Brain pericyte (primary cell): Measurements from ENCODE around the gene SLC4A3.

Experiments
- DNase-seq: peaks from one replicate; pipeline ENCODE4 v3.0.0-alpha.2; 2012; ENCODE audit warnings: low read depth, low spot score

SLC4A3 gene

DNA sequence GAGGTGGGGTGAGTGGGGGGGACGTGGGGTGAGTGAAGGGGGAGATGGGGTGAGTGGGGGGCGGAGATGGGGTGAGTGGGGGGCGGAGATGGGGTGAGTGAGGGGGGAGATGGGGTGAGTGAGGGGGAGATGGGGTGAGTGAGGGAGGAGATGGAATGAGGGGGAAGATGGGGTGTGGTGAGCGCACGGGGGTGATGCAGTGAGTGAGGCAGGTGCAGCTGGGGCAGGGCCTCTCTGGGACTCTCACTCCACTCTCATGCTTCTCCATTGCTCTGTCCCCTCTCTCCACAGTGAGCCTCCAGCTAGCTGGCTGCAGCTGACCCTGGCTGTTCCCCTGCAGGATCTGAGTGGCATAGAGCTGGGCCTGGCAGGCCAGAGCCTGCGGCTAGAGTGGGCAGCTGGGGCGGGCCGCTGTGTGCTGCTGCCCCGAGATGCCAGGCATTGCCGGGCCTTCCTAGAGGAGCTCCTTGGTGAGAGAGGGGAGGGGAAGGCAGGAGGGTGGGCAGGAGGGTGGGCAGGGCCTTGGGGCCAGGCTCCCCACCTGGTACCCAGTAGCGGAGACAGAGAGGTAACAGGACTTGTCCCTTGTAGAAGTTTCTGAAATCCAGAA, 13.9 kb upstream of the SLC4A3 start:
- no peak for DNase-seq

DNA sequence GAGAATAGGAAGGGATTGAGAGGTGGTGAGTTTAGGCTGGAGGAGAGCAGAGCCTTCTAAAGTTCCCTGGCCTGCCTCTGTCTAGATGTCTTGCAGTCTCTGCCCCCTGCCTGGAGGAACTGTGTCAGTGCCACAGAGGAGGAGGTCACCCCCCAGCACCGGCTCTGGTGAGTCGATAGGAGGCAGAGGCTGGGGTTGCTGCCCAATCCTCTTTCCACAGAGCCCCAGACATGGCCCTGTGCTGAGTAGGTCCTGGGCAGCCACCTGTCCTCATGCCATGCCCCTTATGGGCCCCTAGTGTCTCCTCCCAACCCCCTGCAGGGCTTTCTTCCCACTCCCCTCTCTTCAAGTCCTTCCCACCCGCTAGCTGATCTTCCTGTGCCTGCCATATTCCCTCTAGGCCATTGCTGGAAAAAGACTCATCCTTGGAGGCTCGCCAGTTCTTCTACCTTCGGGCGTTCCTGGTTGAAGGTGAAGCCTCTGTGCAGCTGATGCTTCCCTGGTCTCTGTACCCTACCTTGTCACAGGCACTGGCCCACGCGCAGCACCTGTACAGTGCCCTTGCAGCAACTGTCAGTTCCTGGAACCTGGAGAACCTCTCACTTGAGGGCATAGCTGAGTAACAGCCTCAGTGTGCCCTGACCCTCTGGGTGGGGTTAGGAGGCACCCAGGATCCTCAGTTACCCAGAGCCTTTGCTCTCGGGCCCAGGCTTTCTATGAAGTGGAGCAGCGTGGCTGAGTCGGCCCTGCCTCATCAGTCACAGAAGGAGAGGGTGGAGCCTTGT, 13.2 kb upstream of the SLC4A3 start:
- no peak for DNase-seq

DNA sequence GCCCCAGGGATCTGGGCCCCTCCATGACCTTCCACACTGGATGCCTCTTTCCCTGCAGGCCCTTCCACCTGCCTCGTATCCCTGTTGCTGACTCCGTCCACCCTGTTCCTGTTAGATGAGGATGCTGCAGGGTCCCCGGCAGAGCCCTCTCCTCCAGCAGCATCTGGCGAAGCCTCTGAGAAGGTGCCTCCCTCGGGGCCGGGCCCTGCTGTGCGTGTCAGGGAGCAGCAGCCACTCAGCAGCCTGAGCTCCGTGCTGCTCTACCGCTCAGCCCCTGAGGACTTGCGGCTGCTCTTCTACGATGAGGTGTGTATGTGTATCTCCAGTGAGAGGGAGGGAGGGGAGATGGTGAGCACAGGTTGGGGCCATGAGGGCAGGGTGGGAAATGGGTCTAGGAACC, 12.4 kb upstream of the SLC4A3 start:
- no peak for DNase-seq

DNA sequence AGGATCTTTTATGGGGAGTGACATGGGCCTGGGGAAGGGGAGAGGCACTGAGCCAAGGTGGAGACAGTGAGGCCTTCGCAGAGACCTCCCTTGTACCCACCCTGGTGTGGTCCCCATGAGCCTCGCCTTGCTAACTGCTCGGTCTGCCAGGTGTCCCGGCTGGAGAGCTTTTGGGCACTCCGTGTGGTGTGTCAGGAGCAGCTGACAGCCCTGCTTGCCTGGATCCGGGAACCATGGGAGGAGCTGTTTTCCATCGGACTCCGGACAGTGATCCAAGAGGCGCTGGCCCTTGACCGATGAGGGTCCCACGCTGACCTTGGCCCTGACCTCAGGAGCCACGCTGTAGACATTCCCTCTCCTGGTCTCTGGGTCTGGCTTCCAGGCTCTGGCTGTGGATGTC, 11.5 kb upstream of the SLC4A3 start:
- no peak for DNase-seq

DNA sequence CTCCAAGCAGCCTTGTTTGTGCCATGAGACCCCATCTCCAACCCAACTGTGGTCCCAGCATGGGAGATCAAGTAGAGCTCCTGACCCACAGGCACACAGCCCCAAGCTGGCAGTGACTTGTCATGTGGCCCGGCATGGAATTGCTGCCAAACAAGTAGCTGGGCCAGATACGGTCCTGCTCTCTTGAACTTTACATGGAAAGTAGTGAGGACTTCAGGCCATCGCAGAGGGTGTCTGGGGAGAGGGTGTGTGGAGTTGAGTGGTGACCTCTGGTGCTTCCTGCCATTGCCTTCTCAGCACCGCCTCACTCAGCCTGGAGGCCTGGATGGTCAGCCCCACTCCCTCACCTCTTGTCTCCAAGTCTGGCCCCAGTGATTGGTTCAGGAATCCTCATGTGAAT, 10.9 kb upstream of the SLC4A3 start:
- no peak for DNase-seq

DNA sequence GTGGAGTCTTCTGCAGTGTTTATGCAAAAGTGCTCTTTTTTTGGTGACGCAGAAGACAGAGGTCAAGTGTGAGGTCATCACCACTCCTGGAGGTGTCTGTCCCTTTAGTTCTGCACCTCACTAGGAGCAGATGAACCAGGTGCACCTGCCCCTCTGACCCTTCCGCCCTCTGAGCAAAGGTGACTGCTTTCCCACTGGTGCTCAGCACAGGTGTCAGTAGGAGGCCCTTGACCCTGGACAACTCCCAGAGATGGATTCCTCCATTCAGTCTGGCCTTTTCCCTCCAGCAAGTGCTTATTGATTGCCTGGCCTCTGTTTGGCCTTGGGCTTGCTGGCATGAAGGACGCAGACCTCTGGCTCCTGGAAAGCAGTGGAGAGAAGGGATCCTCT, 8.7 kb upstream of the SLC4A3 start:
- DNase-seq = no peak

DNA sequence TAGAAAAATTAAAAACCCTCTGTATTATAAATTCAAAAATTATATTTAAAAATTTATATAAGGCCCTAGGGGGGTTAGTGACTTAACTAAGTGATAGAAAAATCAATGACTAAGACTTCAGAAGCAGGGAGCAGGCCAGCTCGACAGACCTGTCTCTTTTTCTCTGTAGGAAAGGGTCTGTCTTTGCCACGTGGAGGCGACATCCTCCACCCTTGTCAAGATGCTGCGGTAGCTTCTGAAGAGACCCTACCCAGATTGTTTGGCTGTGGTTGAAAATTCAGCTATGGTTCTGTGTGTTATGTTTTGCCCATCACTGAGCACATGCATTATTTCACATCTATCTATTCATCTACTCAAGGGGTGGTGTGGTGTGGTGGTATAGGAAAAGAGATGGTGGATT, 8.2 kb upstream of the SLC4A3 start:
- DNase-seq = no peak

DNA sequence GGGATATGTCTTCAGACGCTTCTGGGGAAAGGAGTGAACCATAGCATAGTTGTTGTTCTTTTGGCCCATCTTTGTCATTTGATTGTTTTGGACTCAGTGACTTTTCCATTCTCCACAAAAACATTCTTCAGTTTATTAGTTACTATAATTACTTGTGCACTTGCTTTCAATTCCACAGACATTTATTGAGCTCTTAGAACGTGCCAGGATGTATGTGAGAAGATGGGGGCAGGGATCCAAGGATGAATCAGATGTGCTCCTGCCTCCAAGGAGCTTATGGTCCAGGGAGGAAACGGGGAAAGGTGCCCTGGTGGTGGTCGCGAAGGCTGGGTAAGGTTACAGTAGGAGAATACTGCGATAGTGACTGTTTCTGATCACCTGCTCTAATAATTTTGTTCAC, 6.9 kb upstream of the SLC4A3 start:
- no peak for DNase-seq

DNA sequence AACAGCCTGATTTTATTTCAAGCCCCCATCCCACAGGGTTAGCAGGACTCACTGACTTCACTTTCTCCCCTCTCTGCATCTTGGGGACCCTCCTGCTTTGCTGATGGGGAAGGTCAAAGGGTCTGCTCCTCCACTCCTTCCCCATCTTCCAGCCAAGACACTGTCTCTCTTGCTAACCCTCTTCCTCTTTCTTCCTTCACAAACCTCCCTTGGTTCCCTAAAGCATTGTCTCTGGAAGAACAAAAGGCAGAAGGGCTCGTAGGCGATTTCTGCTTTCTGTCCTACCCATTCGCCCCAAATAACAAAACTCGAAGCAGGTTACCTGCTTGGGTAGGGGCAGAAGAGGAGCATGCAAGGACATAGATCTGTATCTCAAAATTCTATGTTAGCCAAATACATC, 5.5 kb upstream of the SLC4A3 start:
- DNase-seq = no peak

DNA sequence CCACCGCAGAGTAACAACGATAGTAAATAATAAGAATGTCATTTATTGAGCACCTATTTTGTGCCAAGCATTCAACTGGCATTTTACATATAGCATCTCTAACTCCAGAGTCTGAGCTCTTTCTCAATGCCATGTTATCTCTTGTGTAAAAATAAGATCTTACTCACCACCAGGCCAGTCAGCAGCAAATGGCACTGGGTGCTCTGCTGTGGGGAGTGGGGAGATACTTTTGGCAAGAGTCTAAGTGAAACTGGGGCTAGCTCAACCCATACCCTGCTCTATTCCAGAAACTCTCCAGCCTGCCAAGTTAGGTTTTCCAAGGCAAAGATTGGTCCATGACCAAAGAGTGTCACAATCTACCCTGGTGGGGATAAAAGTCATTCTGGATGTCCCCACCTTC, 5.0 kb upstream of the SLC4A3 start:
- no peak for DNase-seq

DNA sequence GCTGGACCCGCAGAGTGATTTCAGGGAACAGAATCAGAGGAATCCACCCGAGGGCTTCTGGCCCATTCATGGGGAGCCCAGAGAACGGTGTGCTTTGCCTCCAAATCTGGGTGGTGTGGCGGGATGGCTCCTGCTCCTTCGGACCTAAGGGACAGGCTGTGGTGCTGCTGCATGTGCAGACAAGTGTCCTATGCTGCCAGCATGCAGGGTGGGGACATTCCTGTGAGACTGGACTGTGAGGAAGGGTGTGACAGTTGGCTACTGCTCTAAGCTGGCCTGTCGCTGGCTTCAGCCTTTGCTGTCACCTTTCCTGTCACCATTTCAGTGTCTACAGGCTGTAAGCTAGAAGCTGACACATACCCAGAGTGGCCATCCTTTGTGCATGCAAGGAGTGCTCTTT, 2.9 kb upstream of the SLC4A3 start:
- DNase-seq = no peak

DNA sequence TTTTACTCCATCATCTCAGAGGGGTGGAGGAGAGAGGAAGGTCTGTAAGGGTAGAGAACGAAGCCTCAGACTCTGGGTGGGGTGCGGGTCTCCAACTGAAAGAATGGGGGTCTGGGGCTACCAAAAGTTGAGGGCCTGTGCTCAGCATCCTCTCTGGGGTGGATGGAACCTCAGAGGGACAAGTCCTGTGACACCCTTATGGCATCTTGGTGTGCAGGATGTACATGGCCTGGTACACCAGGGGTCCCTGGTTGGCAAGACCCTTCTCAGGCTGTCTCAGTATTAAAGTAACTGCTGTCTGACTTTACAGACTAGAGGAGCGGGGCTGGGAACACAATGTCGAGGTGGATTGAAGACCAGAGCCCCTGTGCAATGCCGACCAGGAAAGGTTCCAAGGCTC, 2.3 kb upstream of the SLC4A3 start:
- DNase-seq = no peak

DNA sequence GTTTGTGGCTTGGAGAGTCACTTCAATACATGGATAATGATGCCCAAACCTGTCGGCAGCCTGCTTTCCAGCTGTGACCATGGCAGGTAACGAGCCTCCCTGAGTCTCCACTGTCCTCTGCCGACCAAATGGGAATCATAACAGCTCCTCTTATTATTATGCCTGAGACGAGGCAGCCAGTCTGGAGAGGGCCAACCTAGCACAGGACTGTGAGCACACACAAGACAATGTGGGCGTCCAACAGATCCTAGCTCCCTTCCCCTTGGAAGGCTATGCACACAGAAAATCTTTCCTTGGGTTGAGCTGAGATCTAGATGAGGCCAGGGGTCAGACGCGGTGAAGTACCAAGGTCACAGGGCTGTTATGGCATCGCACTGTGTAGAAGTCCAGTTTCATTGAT, 890 bp upstream of the SLC4A3 start:
- DNase-seq = no peak

DNA sequence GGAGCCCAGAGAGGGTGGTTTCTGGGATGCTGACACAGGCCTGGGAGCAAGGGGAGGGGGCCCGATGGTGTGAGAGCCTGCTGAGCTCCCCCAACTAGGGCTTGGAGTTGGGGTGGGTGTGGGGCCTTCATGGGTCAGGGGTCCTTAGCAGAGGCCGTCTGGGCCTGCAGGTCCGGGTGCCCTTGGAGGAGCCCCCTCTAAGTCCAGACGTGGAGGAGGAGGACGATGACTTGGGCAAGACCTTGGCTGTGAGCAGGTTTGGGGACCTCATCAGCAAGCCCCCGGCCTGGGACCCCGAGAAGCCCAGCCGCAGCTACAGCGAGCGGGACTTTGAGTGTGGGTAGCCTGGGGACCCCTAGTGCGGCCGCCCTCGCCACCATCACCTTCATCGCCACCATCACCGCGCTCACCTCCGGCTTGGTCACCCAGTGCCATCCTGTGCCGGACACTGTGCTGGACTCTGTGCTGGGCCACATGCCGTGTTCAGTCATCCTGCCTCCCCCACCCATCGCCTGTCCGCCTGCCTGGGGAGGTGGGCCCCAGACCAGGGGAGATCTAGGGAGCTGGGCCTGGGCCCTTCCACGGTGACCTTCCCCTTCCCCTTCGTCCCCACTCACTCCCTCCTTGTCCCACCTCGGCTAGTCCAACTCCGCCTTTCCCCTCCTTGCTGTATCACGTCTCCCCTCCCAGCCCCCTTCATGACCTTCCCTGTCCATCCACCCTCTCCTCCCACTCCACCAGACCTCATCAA, 980 bp downstream of the SLC4A3 start:
- no peak for DNase-seq

DNA sequence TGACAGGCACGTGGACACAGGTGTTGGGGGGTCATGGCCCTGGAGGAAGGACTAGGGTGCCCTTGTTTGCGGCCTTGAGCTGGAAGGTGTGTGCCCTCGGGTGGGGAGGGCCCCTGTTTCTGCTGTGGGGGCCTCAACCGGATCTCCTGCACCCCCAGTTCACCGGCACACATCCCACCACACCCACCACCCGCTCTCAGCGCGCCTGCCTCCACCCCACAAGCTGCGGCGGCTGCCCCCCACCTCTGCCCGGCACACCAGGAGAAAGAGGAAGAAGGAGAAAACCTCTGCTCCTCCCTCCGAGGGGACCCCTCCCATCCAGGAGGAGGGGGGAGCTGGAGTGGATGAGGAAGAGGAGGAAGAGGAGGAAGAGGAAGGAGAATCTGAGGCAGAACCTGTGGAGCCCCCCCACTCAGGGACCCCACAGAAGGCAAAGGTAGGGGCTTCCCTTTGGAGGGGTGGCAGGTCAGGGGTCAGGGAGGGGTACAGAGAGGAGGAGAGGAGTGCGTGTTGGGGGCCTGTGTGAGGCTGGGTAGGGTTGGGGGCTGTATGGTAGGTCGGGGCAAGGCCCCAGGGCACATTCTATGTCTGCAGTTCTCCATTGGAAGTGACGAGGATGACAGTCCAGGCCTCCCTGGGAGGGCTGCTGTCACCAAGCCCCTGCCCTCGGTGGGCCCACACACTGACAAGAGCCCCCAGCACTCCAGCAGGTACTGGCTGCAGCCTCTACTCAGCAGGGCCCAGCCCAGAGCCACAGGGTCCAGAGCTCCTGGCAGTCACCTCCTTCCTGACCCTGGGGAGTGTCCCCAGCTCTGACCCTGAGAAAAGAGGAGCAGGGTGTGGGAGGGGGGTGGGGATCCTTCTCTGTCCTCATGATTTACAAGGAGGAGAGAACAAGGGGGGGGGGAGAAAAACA, 1.8 kb downstream of the SLC4A3 start:
- no peak for DNase-seq

DNA sequence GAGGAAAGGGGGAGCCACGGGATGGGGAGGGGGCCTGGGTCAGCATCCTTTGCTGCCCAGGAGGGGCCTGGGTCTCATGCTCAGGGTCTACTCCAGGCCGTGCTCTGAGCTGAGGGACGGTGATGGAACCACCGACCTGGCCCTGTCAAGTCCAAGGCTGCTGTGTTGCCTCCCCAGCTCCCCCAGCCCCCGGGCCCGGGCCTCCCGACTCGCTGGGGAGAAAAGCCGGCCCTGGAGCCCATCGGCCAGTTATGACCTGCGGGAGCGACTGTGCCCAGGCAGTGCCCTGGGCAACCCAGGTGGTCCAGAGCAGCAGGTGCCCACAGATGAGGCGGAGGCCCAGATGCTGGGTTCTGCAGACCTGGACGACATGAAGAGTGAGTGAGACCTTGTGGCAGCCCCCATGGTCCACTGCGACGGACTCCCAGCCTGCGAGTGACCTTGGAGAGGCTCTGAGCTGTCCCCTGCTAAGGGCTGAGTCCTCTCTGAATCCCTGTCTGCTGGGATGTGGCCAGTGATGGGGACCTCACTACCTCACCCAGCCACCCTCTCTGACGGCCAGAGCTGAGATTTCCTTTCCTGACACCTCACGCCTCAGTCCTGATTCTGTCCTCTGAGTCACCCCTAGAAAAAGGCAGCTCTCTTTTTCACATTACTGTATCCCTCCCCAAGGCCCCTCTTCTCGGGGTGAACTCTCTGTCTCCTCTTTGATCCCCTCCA, 2.7 kb downstream of the SLC4A3 start:
- DNase-seq = no peak

DNA sequence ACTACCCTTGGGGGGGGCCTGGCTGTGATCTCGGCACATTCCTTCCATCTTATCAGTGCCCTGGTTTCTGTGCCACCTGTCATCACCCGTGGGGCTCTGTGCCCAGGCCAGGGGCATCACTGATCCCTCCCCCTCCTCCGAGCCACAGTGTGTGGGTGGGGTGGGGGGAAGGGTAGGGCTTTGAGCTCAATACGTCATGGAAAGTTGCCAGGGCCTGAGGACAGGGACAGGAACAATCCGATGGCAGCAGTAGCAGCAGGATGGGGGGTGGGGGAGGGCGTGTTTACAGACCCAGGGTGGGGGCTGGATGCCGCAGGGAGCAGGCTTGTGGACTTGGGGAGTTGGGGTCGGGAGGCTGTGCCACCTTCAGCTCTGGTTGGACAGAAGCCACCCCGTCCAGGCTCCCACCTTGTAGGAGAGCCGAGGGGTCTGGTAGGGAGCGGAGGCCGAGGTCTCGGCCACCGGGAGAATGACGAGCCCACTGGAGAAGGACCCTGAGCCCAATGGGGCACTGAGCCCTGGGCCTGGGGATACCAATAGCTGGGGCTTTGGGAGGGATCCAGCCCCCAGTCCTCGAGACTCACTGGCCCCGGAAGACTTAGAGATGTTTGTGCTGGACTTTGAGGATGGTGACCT, 3.5 kb downstream of the SLC4A3 start:
- DNase-seq = no peak

DNA sequence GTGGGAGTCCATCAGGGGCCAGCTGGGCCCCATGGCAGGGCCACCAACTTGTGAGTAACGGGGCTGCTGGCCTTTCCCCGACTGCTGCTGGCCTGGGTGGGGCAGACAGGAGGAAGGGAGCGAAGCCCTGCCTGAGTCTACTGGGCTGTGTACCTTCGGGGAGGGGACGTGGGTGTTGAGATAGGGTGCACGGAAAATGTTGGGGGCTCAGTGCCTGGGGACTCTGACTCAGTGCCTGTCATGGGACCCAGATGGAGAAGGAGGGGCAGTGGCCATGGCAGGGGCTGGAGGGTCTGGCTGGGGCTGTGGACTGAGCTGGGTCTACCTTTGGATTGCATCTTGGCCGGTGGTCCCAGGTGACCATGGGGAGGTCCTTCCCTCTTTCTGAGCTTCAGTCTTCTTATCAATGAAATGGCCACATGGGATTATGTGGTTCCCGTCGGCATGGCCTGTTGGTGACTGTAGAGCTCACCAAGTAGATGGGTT, 4.0 kb downstream of the SLC4A3 start:
- no peak for DNase-seq

DNA sequence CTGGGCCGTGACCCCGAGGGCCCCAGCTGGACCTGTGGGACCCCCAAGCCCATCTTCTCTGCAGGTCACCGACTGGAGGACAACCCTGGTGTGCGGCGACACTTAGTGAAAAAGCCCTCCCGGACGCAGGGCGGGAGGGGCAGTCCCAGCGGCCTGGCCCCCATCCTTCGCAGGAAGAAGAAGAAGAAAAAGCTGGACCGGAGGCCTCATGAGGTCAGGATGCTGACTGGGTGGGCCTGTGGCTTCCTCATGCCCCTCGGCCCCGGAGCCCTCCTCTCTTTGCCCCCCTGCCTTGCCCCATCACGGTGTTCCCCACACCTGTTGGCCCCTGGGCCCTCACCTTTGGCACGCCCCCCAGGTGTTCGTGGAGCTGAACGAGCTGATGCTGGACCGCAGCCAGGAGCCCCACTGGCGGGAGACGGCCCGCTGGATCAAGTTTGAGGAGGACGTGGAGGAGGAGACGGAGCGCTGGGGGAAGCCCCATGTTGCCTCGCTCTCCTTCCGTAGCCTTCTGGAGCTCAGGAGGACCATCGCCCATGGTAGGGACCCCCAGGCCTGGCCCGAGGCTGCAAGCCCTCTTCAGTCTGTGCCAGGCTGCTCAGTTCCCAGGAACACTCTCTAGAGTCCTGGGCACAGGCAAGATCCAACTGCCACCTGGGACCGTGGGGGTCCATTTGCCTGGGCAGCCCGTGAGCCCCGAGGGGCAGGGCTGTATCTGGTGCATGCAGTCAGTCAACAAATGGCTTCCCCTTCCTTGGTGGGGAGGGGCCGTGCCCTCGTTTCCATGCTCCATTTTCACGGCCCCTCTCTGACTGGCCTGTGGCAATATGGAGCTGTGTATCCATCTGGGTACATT, 4.7 kb downstream of the SLC4A3 start:
- DNase-seq = no peak

DNA sequence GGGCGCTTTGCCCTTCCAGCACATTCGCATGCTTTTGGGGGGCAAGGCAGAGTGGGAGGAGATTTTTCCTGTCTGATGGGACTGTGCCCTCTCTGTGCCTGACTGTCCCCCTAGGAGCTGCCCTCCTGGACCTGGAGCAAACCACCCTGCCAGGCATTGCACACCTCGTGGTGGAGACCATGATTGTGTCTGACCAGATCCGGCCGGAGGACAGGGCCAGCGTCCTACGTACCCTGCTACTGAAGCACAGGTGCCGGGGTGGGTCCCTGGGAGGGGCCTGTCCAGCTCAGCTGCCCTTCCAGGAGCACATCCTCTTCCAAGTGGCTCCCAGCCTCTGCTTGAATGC, 5.3 kb downstream of the SLC4A3 start:
- DNase-seq = no peak
